Mesothelial cell of epicardium (in vitro differentiated cells): ENCODE results near the gene WBP2. TPM values are rescaled to one million over a fixed set of nuclear protein-coding genes. Genes with fewer than 3 reads are reported as not detected.

Experiments
- DNase-seq, 2 experiments: peaks; one replicate each; pipeline ENCODE4 v3.0.0; 2021; ENCODE audit warnings: low spot score in 2 of 2; ENCODE audit not compliant: unreplicated experiment in 2 of 2
- H3K27ac Mint-ChIP-seq: 2 replicates; pipeline ENCODE4 v1.8.0; 2021; ENCODE audit warnings: mixed read lengths
- H3K27me3 Mint-ChIP-seq: 2 replicates; pipeline ENCODE4 v1.8.0; 2021; ENCODE audit warnings: low read depth, mixed read lengths
- H3K36me3 Mint-ChIP-seq: 2 replicates; pipeline ENCODE4 v1.8.0; 2021; ENCODE audit warnings: mixed read lengths
- H3K4me1 Mint-ChIP-seq: 2 replicates; pipeline ENCODE4 v1.8.0; 2021; ENCODE audit warnings: mixed read lengths
- H3K4me3 Mint-ChIP-seq: 2 replicates; pipeline ENCODE4 v1.8.0; 2021; ENCODE audit warnings: mild to moderate bottlenecking, moderate library complexity, mixed read lengths
- H3K9me3 Mint-ChIP-seq: 2 replicates; pipeline ENCODE4 v1.8.0; 2021; ENCODE audit warnings: mixed read lengths
- CTCF ChIP-seq: fragments of 200-600 bp; sonication (generic); IDR thresholded peaks from one replicate; pipeline ENCODE4 v1.5.0; 2021; ENCODE audit warnings: antibody characterized with exemption; ENCODE audit not compliant: unreplicated experiment
- total RNA-seq: library from RNA; stranded (reverse); gene quantifications from 3 replicates; pipeline ENCODE4 v1.2.1, GENCODE V29; 2021

The WBP2 gene
- total RNA-seq, 1 donor from 2014 or later, result 42.3 TPM

DNA sequence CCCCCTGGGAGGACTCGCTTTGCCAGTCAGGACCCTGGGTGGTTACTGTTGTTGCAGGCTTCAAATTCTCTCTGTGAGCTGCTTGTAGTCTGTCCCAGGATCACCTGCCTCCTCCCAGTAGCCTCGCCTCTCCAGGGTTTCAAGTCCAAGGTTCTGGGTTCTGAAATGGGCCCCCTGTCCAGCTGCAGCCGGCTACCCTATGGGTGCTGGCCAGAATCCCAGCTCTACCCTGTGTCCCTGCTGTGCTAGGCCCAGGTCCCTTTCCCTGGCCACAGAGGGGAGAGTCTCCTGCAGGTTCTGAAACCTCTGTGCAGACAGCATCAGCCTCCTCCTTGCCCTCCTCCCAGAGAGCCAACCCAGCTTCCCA lies 32.4 kb downstream of the WBP2 start:
- Mint-ChIP-seq H3K27me3 (no peaks in the 10 kb centered on the region), H3K27ac (no peak overlapping the region), H3K4me3 (no peak overlapping the region), H3K4me1 (peaks cover 9% of the 10 kb centered on the region), H3K9me3 (no peaks in the 10 kb centered on the region), H3K36me3 (peaks cover 24% of the 10 kb centered on the region)
- DNase-seq, result no peak
- TF ChIP-seq CTCF, result no peak

DNA sequence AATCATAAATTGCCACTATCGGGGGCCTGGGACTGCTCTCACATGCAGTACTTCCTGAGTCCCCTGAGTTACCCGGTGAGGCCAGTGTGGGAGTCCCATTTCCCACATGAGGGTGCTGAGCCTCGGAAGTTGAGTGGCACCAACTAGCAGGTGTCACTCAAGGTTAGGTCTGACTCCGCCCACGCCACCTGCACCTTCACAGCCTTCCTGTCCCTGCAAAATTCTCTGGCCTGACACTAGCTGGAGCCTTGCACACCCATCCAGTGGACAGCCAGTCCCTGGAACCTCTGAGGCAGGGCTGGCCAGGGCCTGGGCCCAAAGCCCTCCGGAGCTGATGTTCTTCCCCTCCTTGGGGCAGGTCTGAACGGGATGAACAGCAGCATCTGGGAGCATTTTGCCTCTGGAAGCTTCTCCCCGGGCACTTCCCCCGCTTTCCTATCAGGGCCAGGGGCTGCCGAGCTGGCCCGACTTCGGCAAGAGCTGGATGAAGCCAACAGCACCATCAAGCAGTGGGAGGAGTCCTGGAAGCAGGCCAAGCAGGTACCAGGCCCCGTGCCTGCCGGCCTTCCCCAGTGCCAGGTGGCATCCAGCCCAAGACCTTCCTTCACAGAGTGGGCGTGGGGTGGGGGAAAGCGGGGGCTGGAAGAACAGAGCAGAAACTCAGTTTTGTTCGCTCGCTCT lies 32.9 kb downstream of the WBP2 start:
- H3K36me3 Mint-ChIP-seq, result peaks cover 24% of the 10 kb centered on the region
- no peaks in the 10 kb centered on the region for H3K9me3 Mint-ChIP-seq
- H3K4me3 Mint-ChIP-seq, result no peak overlapping the region
- H3K27ac Mint-ChIP-seq, result no peak overlapping the region
- H3K4me1 Mint-ChIP-seq, result peaks cover 4% of the 10 kb centered on the region
- no peak for TF ChIP-seq CTCF
- DNase-seq, result no peak
- no peaks in the 10 kb centered on the region for H3K27me3 Mint-ChIP-seq

DNA sequence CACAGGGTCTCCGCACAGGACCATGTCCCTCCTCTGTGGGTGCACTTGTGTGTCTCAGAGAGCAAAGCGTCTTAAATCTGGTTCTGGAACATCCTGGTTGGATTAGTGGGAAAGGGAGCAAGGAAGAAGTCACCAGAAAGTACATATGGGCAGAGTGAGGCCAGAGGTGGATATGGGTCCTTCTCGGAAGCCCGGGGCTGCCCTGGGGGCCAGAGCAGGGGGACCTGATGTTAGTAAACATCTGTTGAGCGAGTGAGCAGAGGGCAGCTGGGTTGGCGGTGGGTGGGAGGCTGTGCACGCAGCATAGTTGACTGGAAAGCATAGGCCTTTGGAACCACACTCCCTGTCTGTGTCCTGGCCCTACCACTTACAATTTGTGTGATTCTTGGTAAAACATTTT lies 33.6 kb downstream of the WBP2 start:
- Mint-ChIP-seq H3K4me1 (no peaks in the 10 kb centered on the region), H3K4me3 (no peak overlapping the region), H3K36me3 (peaks cover 24% of the 10 kb centered on the region), H3K27ac (no peak overlapping the region), H3K9me3 (no peaks in the 10 kb centered on the region), H3K27me3 (no peaks in the 10 kb centered on the region)
- no peak for TF ChIP-seq CTCF
- no peak for DNase-seq

DNA sequence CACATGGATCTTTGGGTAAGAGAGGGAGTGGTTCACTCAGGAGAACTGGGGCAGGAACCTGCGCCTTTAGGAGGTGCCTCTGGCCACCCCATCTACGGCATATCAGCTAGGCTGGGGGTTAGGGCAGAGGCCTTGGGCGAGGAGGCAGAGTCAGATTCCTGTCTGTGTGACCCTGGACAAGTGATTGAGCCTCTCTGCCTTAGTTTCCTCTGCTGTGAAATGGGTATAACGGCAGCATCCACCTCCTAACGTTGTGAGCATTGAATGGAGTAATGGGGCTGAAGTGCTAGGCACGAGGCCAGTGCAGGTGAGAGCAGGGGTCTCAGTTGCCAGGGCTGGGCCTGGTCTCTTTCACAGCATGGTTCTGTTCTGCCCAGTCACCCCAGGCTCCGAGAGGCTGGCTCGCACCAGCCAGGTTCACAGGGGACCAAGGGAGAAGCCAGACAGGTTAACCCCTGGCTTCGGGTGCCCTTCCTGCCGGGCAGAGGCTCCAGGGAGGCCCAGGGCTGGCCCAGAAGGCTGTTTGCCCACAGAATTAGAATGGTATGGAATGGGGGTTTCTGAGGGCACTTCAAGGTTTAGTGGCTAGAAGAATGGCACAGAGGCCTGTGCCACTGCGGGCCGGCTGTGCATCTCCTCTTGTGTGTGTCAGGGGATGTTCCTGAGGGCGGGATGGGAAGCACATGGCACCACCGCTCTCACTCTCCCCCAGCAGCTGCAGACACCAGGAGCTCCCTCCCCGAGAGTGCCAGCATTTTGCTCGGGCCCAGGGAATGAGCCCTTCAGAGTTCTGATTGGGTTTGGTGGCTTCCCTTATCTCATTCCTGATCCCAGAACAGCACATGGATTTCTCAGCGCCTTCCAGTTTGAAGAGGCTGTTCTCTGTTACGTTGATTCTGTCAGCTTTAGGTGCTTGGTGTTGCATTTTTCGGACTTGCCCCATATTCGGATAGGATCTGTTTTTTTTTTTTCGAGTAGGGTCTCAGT lies 34.7 kb downstream of the WBP2 start:
- H3K9me3 Mint-ChIP-seq, result no peaks in the 10 kb centered on the region
- TF ChIP-seq CTCF, result no peak
- H3K27ac Mint-ChIP-seq, result no peak overlapping the region
- no peak for DNase-seq
- H3K4me3 Mint-ChIP-seq, result no peak overlapping the region
- no peaks in the 10 kb centered on the region for H3K27me3 Mint-ChIP-seq
- H3K36me3 Mint-ChIP-seq, result peaks cover 24% of the 10 kb centered on the region
- H3K4me1 Mint-ChIP-seq, result no peaks in the 10 kb centered on the region

DNA sequence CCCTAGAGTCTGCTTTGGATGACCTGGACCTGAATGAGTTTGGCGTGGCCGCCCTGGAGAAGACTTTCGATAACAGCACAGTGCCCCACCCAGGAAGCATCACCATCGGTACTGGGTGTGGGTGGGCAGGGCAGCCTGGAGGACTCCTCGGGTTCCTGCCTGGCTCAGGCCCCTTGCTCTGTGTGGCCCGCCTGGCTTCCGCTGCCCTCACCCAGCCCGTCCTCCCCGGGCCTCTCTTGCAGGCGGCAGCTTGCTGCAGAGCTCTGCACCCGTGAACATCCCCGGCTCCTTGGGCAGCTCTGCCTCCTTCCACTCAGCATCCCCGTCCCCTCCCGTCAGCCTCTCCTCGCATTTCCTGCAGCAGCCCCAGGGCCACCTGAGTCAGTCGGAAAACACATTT lies 35.5 kb downstream of the WBP2 start:
- TF ChIP-seq CTCF, result no peak
- Mint-ChIP-seq H3K4me1 (no peaks in the 10 kb centered on the region), H3K4me3 (no peak overlapping the region), H3K27me3 (no peaks in the 10 kb centered on the region), H3K27ac (no peak overlapping the region), H3K9me3 (no peaks in the 10 kb centered on the region), H3K36me3 (peaks cover 25% of the 10 kb centered on the region)
- DNase-seq, result no peak
